K562 (cell line): Measurements from ENCODE around the gene EXOSC9. TPM values are rescaled to one million over a fixed set of nuclear protein-coding genes. Genes with fewer than 3 reads are reported as not detected.

ENCODE experiments used
- ARID2 ChIP-seq: fragments of 450-650 bp; IDR thresholded peaks from 2 replicates; pipeline ENCODE4 v1.6.1; 2017; ENCODE audit warnings: antibody characterized with exemption, mild to moderate bottlenecking
- BCOR ChIP-seq: fragments of 450-650 bp; IDR thresholded peaks from 2 replicates; pipeline ENCODE4 v1.6.1; 2016
- CBFB ChIP-seq: sonication (generic); formaldehyde crosslinking; IDR thresholded peaks from 2 replicates; pipeline ENCODE4 v1.4.0; 2020; ENCODE audit warnings: mild to moderate bottlenecking, missing genetic modification reagents
- CHD2 ChIP-seq: IDR thresholded peaks from 2 replicates; pipeline ENCODE4 v1.6.1; 2011; ENCODE audit warnings: low read depth, low read length
- ELF1 ChIP-seq: fragments of 200-800 bp; sonication (Bioruptor generic); IDR thresholded peaks from 2 replicates; pipeline ENCODE4 v1.6.1; 2016; ENCODE audit warnings: missing genetic modification characterization, missing compliant biosample characterization
- FOXP1 ChIP-seq: sonication (generic); formaldehyde crosslinking; IDR thresholded peaks from 2 replicates; pipeline ENCODE4 v1.8.0; 2022; ENCODE audit warnings: mild to moderate bottlenecking, missing genetic modification reagents
- HNRNPL ChIP-seq: fragments of 200-400 bp; formaldehyde crosslinking; IDR thresholded peaks from 2 replicates; pipeline ENCODE4 v1.6.1; 2017; ENCODE audit warnings: low read depth, mild to moderate bottlenecking, low read length
- KLF16 ChIP-seq: IDR thresholded peaks from 2 replicates; pipeline ENCODE4 v1.6.1; 2016; ENCODE audit warnings: antibody characterized with exemption
- MXI1 ChIP-seq: IDR thresholded peaks from 2 replicates; pipeline ENCODE4 v1.6.1; 2011; ENCODE audit warnings: low read depth, mild to moderate bottlenecking, improper control_type of control experiment, low read length
- NCOA1 ChIP-seq: fragments of 450-650 bp; IDR thresholded peaks from 2 replicates; pipeline ENCODE4 v1.6.1; 2016; ENCODE audit warnings: low read depth
- NFATC3 ChIP-seq: fragments of 450-650 bp; IDR thresholded peaks from 2 replicates; pipeline ENCODE4 v1.6.1; 2017; ENCODE audit warnings: mild to moderate bottlenecking
- NKRF ChIP-seq: fragments of 450-650 bp; IDR thresholded peaks from 2 replicates; pipeline ENCODE4 v1.6.1; 2016; ENCODE audit warnings: borderline replicate concordance
- POLR2AphosphoS5 ChIP-seq: IDR thresholded peaks from 2 replicates; pipeline ENCODE4 v1.6.1; 2011; ENCODE audit warnings: mild to moderate bottlenecking, low read depth, low read length, moderate library complexity; ENCODE audit not compliant: control insufficient read depth, insufficient read depth
- RBFOX2 ChIP-seq: fragments of 200-400 bp; formaldehyde crosslinking; IDR thresholded peaks from 2 replicates; pipeline ENCODE4 v1.6.1; 2017; ENCODE audit warnings: low read depth, mild to moderate bottlenecking, low read length, moderate library complexity
- STAG1 ChIP-seq: sonication (generic); formaldehyde crosslinking; IDR thresholded peaks from 2 replicates; pipeline ENCODE4 v1.5.0; 2020; ENCODE audit warnings: missing genetic modification reagents, borderline replicate concordance
- TAF1 ChIP-seq: IDR thresholded peaks from 2 replicates; pipeline ENCODE4 v1.6.1; 2011; ENCODE audit warnings: mild to moderate bottlenecking, low read length, moderate library complexity; ENCODE audit not compliant: insufficient read depth, control insufficient read depth, severe bottlenecking; ENCODE audit errors: extremely low read depth
- ZBTB33 ChIP-seq: sonication (generic); formaldehyde crosslinking; IDR thresholded peaks from 2 replicates; pipeline ENCODE4 v1.8.1; 2023; ENCODE audit warnings: mild to moderate bottlenecking, missing genetic modification reagents
- ZNF224 ChIP-seq: sonication (generic); formaldehyde crosslinking; IDR thresholded peaks from 2 replicates; pipeline ENCODE4 v1.8.0; 2022; ENCODE audit warnings: mild to moderate bottlenecking, missing genetic modification reagents
- ZNF280B ChIP-seq: fragments of 250-450 bp; sonication (Bioruptor Pico); IDR thresholded peaks from 2 replicates; pipeline ENCODE4 v1.5.1; 2021; ENCODE audit warnings: mild to moderate bottlenecking
- ZNF316 ChIP-seq: fragments of 450-650 bp; IDR thresholded peaks from 2 replicates; pipeline ENCODE4 v1.6.1; 2016
- polyA plus RNA-seq, 8 experiments: library from polyadenylated mRNA; depleted of rRNA in 4 of 8; stranded (reverse) in 5 of 8; unstranded in 3 of 8; fragments of >200 nt; fragmentation: Nextera tagmentation in 2 of 8; fragmentation: Illumina TruSeq in 1 of 8; extraction: Ambion mirVana in 2 of 8; extraction: Trizol in 1 of 8; gene quantifications; 2 replicates each; pipeline versions ENCODE4 v1.2.1 to v1.2.3, GENCODE V29; 2011 to 2014; ENCODE audit warnings: inconsistent platforms in 1 of 8, missing spikeins in 1 of 8
- total RNA-seq, 7 experiments: library from RNA; depleted of rRNA in 6 of 7; stranded (reverse); fragments of >200 nt in 6 of 7; fragmentation: Illumina TruSeq in 2 of 7; extraction: Trizol in 2 of 7; gene quantifications; 2 replicates each; pipeline versions ENCODE4 v1.2.1 to v1.2.3, GENCODE V29; 2011 to 2021; ENCODE audit warnings: low replicate concordance in 1 of 7
- TF ChIP-seq, protein P1 (sequence below), 2 experiments: fragments of 450-650 bp; conservative IDR thresholded peaks; 2 replicates each; pipeline ENCODE4 v1.6.1; 2017; ENCODE audit warnings: mild to moderate bottlenecking in 2 of 2, moderate library complexity in 2 of 2
- TF ChIP-seq, protein P2 (sequence below): fragments of 250-450 bp; sonication (Bioruptor Pico); IDR thresholded peaks from 2 replicates; pipeline ENCODE4 v1.9.0; 2021; ENCODE audit warnings: mild to moderate bottlenecking, inconsistent platforms

The EXOSC9 gene
- total and polyA plus RNA-seq, 9 of the 15 experiments (the other 6 are each of a cell fraction or from before 2014, with no cell fraction given): 64.7 to 166 (median 115) TPM

DNA sequence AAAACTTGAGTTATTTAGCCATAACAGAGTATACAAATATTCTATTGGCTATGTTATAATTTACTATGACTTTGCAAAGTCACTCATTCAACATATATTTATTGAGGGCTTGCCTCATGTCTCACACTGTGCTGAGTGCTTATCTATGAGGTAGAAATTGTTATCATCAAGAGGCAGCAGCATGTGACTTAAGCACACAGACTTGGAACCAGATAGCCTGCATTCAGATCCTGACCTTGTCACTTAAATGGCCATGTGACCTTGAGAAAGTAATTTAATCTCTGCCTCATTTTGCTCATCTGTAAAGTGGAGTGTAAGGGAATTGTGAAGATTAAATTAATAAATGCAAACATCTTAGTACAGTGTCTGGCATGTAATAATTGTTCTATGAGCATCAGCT lies 10.1 kb upstream of the EXOSC9 start (continued):
- TF ChIP-seq NKRF (no peak), HNRNPL (no peak), CHD2 (no peak), ZNF224 (CRISPR knock-in tag) (no peak), ZNF280B (CRISPR knock-in tag) (no peak), KLF16 (peak; percentile 90), CBFB (CRISPR knock-in tag) (no peak), ELF1 (tag) (no peak), MXI1 (no peak), ARID2 (no peak), NFATC3 (no peak), ZBTB33 (CRISPR knock-in tag) (no peak), STAG1 (no peak), POLR2AphosphoS5 (peak; percentile 92), FOXP1 (CRISPR knock-in tag) (no peak), TAF1 (no peak), BCOR (peak; percentile 94), NCOA1 (peak; percentile 48; the same call in 1 of the 2 replicates), RBFOX2 (no peak), ZNF316 (peak; percentile 59)
- TF ChIP-seq, protein P1, sequence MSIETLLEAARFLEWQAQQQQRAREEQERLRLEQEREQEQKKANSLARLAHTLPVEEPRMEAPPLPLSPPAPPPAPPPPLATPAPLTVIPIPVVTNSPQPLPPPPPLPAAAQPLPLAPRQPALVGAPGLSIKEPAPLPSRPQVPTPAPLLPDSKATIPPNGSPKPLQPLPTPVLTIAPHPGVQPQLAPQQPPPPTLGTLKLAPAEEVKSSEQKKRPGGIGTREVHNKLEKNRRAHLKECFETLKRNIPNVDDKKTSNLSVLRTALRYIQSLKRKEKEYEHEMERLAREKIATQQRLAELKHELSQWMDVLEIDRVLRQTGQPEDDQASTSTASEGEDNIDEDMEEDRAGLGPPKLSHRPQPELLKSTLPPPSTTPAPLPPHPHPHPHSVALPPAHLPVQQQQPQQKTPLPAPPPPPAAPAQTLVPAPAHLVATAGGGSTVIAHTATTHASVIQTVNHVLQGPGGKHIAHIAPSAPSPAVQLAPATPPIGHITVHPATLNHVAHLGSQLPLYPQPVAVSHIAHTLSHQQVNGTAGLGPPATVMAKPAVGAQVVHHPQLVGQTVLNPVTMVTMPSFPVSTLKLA (conservative IDR thresholded peaks at IDR 0.05): peak; percentile 72 to 75
- TF ChIP-seq, protein P2, sequence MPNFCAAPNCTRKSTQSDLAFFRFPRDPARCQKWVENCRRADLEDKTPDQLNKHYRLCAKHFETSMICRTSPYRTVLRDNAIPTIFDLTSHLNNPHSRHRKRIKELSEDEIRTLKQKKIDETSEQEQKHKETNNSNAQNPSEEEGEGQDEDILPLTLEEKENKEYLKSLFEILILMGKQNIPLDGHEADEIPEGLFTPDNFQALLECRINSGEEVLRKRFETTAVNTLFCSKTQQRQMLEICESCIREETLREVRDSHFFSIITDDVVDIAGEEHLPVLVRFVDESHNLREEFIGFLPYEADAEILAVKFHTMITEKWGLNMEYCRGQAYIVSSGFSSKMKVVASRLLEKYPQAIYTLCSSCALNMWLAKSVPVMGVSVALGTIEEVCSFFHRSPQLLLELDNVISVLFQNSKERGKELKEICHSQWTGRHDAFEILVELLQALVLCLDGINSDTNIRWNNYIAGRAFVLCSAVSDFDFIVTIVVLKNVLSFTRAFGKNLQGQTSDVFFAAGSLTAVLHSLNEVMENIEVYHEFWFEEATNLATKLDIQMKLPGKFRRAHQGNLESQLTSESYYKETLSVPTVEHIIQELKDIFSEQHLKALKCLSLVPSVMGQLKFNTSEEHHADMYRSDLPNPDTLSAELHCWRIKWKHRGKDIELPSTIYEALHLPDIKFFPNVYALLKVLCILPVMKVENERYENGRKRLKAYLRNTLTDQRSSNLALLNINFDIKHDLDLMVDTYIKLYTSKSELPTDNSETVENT (CRISPR knock-in tag): no peak
